Measurements from ENCODE around the gene REEP1.

DNA sequence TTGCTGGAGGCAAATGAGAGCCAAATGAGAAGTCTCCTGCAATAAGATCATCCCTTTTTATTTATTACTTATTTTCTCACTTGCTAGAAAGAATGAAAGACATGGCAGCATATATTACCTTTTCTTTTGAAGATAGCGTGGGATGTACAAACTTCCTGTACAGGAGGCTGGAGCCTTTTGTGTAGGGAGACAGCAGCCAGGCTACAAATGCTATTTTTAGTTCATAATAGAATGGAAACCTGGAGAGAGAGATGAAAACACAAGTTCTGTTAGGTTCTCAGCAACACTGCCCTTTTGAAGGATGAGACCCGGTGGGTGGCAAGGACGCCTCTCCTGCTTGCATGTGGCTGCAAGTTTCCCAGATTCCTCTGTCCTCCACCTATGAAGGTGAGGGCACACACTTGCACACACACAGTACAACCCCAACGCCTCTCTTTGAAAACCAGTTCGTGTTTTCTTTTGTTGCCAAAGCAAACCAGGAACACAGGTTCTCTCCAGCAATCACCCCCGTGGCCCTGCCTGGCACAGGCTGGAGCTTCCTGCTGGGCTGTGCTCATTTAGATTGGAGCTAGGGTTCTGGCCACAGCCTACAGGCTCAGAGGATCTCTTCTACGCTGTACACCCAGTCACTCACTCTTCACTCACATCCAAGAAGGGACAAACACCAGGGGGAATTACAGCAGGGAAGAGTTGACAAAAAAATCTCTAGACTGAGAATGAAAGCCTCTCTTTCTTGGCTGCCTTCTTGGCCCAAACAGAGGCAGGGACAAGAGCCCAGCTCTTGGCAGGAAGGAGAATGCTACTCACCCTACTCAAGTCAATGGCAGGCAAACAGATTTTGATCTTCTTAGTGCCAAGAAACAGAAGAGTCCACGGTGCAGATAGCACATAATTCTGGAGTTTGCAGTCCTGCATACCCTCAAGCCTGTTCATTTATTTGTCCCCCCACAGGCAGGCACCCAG is 82.6 kb downstream of the REEP1 start:
- TF ChIP-seq, protein P1, sequence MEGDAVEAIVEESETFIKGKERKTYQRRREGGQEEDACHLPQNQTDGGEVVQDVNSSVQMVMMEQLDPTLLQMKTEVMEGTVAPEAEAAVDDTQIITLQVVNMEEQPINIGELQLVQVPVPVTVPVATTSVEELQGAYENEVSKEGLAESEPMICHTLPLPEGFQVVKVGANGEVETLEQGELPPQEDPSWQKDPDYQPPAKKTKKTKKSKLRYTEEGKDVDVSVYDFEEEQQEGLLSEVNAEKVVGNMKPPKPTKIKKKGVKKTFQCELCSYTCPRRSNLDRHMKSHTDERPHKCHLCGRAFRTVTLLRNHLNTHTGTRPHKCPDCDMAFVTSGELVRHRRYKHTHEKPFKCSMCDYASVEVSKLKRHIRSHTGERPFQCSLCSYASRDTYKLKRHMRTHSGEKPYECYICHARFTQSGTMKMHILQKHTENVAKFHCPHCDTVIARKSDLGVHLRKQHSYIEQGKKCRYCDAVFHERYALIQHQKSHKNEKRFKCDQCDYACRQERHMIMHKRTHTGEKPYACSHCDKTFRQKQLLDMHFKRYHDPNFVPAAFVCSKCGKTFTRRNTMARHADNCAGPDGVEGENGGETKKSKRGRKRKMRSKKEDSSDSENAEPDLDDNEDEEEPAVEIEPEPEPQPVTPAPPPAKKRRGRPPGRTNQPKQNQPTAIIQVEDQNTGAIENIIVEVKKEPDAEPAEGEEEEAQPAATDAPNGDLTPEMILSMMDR (IDR thresholded peaks at IDR 0.05) = no peak
- no peak for TF ChIP-seq ZFX (IDR thresholded peaks at IDR 0.05; ENCODE audit: borderline replicate concordance)
